GM18873 (cell line): ENCODE data around the gene C3orf85.
"Not testable (repeated sequence)": the region's sequence is repeated elsewhere in the genome, so short reads cannot be mapped to it uniquely, and the experiment has no call there.

Source experiments
- ATAC-seq: cut with Tn5 transposase; IDR thresholded peaks from one replicate; pipeline ENCODE4 v1.9.1; 2021; ENCODE audit warnings: mild to moderate bottlenecking, moderate library complexity, moderate number of reproducible peaks; ENCODE audit not compliant: unreplicated experiment, low FRiP score

C3orf85 gene, protein sequence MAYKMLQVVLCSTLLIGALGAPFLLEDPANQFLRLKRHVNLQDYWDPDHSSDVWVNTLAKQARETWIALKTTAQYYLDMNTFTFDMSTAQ

DNA sequence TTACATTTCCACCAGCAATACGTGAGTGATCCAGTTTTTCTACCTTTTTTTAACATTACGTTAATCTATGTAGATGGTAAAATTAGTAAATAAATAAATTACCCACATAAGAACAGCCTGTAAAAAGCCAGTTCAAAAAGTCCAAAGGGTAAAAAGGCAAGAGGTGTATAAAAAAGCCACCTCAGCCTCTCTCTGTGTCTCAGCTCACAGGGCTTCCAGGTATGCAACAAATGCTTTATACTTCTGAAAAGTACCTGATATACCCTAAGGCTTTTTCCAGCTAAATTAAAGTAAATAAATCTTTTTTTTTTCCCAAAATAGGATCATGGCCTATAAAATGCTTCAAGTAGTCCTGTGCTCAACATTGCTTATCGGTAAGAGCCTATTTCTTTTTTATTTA is at the start of gene C3orf85:
C3orf85 (plus strand) TSS at position 197 of the 400 bp plus-strand sequence; CDS start at position 326, 129 bp downstream.
- ATAC-seq = no peak

DNA sequence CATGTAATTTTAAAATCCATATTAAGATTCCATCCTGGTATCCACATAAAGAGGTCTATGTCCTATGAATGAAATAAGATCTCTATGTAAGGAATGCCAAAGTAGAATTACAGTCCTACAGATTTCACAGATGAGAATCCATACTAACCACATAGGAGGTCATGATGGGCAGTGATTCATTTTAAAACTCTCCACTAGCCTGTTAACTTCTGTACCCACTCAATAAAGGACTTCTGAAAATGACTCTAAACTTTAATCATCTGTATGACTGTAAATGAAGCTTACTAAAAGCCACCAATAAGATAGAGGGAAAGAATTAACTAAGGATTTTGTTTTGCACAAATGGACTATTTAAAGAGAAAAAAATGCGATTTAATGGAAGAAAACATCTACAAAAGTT is 47.3 kb upstream of the C3orf85 start:
- no peak for ATAC-seq

DNA sequence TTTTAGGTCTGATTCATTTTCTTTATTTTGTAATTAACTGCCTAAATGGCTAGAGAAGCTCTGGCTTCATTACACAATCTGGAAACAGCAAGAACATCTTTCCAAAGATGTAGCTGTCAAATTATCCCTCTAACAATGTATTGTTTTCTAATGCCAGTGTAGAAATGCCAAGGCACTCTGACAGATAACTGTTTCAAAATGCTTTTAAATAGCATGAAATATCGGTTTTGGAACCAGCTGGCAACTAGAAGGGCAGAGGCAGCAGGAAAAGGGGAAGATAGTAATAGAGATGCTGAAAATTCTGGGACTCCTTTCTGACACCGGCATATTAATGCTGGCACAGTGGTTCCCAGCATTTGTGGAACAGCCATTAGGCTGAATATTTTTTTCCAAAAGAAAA is 44.7 kb upstream of the C3orf85 start:
- ATAC-seq = no peak

DNA sequence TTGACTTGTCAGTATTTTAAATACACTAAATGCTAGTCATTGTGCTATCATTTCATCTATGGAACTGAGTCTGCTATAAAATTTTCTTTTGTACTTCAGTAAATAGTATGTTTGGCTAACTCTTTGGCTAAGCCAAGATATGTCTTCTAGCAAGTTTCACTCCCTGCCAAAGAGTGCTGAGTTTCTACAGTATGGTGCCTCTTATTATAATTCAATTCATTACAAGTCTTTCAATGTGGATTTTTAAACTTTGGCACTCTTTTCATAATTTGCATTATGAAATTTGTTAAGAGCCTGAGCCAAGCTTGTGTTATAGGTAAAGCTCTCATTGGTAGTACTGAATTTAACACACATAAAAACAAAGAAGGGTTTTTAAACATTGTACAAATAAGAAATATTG is 43.0 kb upstream of the C3orf85 start:
- ATAC-seq = no peak

DNA sequence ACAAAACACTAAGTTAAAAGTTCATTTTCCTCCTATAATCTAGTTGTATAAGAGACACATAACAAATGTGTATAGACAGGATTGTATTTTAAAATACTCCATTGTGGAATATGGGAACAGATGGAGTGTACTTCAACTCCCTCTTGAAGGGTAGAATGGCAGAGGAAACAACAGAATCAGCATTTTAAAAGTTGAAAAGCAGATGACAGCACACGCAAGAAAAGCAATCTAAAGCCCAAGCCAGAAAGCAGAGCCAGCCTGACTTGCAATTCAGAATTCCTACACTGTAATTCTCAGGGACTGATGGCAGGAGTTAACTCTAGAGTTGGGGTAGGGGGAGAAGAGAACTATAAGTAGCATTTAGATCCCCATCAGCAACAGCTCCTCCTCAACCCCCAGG is 41.4 kb upstream of the C3orf85 start:
- ATAC-seq = no peak

DNA sequence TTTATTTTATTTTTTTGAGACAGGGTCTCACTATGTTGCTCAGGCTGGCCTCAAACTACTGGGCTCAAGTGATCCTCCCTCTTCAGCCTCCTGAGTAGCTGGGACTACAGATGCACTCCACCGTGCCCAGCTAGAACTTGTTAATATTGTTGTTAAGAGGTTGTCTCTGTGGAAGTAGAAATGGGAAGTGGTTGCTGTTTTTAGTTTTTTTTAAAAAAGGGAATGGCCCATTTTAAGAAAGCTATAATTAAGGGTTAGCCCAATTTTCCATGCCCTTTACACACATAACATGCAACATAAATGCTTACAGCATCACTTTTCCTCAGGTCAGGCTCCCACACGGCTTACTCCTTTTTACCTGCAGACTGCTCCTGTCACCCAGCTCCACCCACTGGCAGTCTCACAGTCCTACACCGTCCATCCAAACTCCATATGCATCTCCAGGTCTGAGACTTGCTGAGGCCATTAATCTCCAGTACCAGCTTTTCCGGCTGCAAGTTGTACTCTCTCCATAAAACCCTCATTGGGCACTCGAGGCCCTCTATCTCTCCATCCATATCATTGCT is 38.4 kb upstream of the C3orf85 start:
- ATAC-seq = no peak

DNA sequence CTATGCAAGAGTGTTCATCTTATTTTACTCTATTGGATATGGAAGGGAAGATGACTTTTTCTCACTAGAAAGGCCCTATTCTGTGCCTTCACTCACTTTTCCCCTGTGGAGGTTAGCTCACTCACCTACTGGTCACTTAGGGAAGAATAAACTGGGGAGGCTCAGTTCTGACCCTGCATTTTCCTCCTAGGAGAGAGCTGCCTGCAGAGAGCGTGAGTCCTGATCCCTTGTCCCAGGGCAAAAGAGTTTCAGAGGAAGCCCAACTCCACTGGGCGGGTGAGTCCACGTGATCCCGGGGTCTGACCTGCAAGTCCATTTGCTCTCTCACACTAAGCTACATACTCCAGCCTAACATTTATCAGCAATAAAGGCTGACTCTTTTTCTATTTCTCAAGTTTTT is 26.9 kb upstream of the C3orf85 start:
- ATAC-seq = no peak

DNA sequence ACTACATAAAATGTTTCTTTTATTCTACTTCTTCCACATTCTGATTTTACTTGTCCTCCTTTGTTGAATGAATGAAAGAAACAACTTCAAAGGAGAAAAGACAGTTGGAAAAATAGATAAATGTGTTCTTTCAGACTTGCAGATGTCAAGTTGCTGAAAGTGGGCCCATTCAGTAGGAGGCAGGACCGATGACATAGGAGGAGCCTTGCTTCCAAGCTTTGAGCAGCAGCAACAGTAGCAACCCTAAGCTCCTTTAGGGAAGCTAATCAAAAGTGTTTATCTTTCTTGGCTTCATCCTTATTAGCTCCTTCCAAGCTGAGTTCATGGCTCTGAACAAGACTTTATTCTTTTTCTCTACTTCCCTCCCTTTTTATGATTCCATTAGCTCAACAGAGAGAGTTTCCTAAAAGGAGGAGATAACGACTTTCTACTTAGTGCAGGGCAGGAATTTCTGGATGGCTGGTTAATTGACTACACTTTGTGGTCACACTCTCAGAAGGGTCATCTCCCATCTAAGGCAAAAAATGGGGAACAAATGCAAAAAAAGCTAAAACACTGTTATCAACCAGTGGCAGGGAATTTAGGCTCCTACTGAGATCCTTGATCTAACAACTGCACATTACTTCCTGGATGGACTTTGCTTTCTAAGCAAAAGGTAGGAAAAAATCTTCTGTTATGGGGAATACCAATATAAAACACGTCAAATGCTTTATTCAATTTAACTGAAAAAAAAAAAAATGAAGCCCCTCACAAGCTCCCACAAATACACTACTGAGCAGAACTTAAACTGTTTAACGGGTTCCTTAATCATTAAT is 23.4 kb upstream of the C3orf85 start:
- no peak for ATAC-seq

DNA sequence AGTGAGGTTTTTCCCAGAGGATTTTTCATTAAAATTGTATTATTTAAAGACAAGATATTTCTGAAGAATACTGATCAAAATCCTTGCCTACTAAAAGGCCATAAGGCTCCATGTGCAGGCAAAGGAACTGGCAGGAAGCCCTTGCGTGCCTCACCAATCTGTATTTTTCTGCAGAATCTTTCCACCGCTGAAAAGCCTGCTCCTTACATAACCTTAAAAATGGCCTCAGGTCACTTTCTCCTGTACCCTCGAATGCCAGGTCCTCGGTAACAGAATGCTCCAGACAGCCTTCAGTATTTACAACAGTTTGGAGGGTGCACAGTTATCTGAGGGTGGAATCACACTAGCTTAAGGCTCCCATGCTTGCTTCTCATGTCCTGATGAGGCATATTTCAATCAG is 21.8 kb upstream of the C3orf85 start:
- no peak for ATAC-seq

DNA sequence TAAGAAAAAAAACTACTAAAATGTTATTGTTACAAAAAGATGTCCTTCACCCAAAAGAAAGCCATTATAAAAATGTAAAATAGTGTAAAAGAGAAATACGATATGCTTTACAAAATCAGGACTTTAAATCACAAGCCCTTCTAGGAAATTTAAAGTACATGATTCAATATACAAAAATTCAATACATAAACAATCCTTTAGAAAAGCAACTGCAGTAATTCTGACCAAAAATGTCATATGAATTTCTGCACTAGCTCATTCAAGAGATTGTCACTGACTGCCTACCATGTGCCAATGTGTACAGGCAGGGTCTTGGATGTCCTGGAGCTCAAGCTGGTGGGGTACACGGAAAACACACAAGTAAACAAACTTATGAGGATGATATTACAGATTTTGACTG is 21.1 kb upstream of the C3orf85 start:
- no peak for ATAC-seq

DNA sequence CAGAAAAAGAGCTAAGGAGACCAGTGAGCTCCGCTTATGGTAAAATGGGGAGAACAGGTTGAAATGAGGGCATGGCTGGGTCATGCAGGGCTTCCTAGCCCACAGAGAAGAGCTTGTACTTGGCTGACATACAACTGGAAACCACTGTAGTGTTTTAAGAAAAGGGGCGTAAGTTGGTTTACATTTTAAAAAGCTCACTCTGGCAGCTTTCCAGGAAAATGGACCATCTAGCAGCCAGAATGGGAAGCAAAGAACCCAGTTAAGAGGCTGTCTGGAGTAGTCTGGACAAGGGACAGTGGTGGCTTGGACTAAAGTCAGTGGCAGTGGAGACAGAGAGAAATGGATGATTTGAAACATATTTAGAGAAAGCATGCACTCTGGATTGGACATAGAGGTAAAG is 20.5 kb upstream of the C3orf85 start:
- no peak for ATAC-seq

DNA sequence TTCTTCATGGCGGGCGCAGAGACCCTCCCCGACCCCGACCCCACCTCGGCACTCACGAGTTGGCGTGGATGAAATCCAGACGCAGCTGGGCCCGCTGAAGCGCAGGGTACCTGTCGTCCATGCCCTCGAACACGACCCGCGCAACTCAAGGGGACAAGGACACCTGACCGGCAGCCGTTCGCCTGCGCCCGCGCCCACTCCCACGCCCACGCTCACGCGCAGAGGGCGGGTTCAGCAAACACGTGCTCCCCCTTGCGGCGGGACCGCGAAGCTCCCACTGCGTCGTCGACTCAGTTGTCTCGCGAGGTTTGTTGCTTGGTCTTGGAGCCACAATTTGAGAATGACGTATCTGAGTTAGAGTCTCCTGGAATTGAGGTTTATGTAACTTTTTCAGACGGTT is 18.6 kb upstream of the C3orf85 start, which contains the start of gene MORC1:
MORC1 (minus strand) TSS at position 196 of the 400 bp plus-strand sequence; CDS start at position 121, 75 bp downstream.
- no peak for ATAC-seq

DNA sequence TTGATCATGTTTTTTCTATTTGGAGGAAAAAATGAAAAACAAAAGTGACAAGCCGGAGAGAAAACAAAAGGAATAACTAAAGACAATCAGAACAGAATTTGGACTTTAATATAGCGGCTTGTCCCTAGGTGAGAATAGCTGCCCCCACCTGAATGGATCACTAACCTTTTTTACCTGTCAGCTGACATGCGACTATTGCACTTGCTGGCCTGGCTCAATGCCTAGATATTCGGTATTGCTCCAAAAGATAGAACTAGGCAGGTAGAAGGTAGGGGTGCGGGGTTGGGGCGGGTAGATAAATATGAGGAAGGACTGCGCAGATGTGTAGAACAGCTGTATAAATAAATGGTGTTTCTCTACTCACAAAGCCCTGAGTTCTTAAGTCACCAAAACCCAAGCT is 17.9 kb upstream of the C3orf85 start:
- ATAC-seq = no peak

DNA sequence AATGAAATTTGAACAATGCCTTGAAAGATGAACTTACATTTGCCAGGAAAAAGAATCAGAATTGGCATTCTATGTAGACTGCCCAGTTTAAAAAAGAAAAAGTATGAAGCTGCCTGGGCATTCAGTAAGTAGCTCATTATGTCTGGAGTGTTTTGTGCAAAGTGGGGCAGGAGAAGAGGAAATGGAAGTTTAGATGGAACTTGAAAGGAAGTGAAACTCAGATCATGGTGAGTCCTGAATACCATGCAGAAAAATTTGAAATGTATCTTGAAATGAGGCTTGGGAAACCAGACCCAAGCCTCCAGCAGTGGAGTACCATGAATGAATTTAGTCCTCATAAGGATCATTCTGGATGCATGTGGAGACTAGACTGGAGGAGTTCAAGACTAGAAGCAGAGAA is 13.8 kb upstream of the C3orf85 start:
- ATAC-seq = no peak

DNA sequence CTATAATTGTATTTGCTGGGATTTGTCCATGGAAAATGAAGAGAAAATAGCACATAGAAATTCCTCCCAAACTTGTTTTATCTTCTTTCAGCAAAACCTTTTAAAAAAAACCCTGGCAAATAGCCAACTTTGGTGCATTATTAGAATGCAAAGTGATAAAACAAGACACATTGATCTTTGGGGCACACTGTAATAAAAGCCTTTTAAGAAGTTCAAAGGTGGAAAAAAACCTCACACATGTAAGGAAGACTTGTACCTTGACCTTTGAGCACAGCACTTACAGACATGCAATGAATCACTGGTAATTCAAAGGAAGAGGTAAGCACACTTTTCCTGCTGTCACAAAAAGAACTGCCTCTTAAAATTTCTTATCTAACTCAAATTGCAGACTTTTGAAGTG is 10.6 kb upstream of the C3orf85 start:
- ATAC-seq = no peak

DNA sequence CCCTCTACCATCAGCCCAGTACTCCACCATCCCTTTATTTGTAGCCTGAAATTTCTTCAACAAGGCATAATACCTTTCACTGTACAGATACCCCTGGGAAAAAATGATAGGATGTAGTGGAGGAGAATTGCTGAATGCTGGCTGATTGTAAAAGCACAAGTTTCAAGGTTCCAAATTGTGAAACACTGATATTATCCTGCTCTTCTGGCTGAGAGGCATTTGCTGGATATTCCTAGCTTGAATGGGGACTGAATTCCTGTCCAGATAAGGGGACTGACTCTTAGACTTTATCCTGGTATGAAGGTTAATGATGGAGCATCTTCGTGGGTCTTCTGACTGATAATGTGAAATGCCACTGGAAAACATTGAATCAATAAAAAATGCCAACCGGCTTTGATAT is 9.0 kb upstream of the C3orf85 start:
- no peak for ATAC-seq

DNA sequence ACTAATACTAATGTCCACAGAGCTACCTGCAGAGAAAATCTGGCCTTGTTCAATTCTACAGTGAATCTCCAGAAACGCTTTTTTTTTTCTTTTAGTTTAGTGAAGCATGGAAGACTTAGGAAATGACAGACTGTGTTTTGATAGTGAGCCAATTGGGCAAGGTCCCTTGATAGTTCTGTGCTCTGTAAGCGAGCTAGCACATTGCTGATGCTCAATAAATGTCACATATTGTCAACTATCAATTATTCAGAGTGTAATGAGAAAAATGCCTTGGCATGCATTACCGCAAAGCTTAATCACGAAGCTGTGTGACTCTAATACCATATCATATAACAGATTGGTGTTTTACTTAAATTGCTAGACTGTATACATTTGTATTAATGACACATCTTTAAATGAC is 5.2 kb upstream of the C3orf85 start:
- no peak for ATAC-seq

DNA sequence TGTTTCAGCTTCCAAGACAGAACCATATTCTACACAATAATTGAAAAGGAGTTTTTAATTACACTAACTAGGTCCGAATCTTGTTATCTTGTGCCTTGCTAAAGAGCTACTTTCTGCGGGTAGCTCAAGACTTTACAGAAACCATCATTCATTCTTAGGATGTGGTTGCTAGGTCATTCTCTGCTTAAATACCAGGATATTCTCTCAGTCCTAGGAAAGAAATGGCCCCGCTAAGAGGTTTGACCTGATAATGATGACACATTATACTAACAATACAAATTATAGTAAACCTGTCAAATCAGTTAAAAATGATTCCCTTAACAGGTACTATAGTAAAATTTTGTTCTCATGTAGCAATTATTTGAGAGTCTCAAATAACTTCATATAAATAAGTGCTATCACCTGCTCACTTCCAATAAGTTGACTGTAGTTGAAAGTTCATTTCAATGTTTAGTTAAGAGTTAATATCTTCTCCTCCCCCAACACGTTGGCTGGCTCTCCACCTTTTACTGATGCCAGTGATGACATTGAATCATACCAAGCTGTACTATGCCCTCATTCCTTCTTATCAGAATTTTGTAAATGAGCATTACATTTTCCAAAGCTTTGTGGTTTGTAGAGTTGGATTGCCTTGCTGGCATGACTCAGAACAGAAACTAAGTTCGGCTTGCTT is 3.6 kb upstream of the C3orf85 start:
- no peak for ATAC-seq

DNA sequence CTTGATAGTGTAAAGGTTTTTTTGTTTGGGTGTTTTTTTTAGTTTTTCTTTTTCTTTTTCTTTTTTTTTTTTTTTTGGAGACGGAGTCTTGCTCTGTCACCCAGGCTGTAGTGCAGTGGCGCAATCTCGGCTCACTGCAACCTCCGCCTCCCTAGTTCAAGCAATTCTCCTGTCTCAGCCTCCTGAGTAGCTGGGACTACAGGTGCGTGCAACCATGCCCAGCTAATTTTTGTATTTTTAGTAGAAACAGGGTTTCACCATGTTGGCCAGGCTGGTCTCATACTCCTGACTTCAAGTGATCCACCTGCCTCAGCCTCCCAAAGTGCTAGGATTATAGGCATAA is 3.1 kb upstream of the C3orf85 start:
- ATAC-seq = not testable (repeated sequence)

DNA sequence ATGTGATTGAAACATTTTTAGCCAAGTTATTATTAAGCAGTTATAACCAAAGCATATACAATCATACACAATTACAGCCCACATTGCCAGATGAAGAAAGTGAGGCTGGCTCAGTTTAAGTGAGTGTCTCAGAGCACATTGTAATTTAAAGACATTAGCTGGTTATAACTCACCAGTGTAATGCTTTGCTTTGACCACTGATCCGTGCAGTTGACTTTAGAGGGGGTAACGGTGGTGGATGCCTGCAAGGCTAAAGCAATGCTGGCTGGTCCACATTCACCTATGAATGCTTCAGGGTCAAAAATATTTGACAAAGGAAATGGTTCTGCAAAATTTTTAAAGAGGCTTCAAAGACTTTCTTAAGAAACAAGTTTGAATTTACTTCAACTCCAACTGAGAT is 1.2 kb downstream of the C3orf85 start:
- no peak for ATAC-seq

DNA sequence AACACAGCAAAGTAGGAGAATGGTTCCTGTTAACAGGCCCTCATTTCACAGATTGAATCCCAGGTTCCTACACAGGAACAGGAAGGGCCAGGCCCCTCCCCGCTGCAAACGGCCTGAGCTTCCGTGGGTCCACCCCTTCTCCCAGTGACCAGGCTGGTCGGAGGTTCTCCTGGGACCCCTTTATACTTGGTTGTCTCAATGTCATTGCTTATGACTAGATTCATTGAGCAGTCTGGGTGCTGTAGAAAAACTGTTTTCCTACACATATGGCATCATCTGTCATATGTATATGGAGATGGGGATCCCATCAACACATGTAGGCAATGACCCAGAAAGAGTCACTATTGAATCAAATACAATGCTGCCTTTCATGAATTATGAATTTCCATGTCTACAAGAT is 3.8 kb downstream of the C3orf85 start:
- ATAC-seq = no peak

DNA sequence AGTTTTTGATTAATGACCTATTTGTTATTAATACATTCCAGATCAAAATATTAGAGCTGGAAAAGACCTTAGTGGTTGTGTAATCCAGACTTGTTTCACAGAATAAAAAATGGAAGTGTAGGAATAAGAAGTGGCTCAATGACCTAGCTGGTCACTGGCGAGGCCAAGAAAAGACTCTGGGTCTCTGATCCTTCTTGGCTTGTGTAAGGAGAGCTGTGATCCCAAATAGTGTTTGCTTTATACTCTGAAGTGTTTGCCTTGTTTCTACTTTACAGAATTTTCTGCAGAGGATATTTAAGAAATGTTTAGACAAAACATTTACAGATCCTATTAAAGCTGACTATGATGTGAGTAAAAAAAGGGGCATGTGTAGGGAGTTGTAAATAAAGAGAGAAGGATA is 7.1 kb downstream of the C3orf85 start:
- no peak for ATAC-seq
